Left ventricle myocardium inferior (tissue), 1 donor: ENCODE data around the gene EEF1AKMT4. TPM values are rescaled to one million over a fixed set of nuclear protein-coding genes. Genes with fewer than 3 reads are reported as not detected.
A peak's percentile ranks its signal among the peaks of the same experiment; 100 is the strongest.

Source experiments
- DNase-seq: peaks from one replicate; pipeline ENCODE4 v3.0.0-alpha.2; 2020
- H3K27ac ChIP-seq: fragments of 200-600 bp; replicated peaks from 2 replicates; pipeline ENCODE4 v1.8.0; 2021
- H3K27me3 ChIP-seq: fragments of 200-600 bp; 2 replicates; pipeline ENCODE4 v1.8.0; 2021; ENCODE audit warnings: low read depth
- H3K36me3 ChIP-seq: fragments of 200-600 bp; 2 replicates; pipeline ENCODE4 v1.8.0; 2021
- H3K4me1 ChIP-seq: fragments of 200-600 bp; 2 replicates; pipeline ENCODE4 v1.8.0; 2021
- H3K4me3 ChIP-seq: fragments of 200-600 bp; 2 replicates; pipeline ENCODE4 v1.8.0; 2021; ENCODE audit warnings: mild to moderate bottlenecking, moderate library complexity
- H3K9me3 ChIP-seq: fragments of 200-600 bp; replicated peaks from 2 replicates; pipeline ENCODE4 v1.8.0; 2021
- intact Hi-C: fragments of 100-400 bp; cut with micrococcal nuclease; formaldehyde crosslinking; loops from one replicate; pipeline ENCODE4 v1.11.0; 2022
- total RNA-seq: library from RNA; stranded (reverse); fragmentation: NEBNext Ultra II Directional; extraction: Animal tissue kit (Norgen Biotek cat#: 25700); gene quantifications from one replicate; pipeline ENCODE4 v1.2.1, GENCODE V29; 2021
- TF ChIP-seq, protein P1 (sequence below): fragments of 200-600 bp; IDR thresholded peaks from 2 replicates; pipeline ENCODE4 v1.8.0; 2021; ENCODE audit warnings: antibody characterized with exemption, mild to moderate bottlenecking, borderline replicate concordance
- donor health status: DM: no; HTN: yes; CAD: no; lungs with severe emphysema.

The EEF1AKMT4 gene
- total RNA-seq, 1 donor from 2014 or later: 1.6 TPM

DNA sequence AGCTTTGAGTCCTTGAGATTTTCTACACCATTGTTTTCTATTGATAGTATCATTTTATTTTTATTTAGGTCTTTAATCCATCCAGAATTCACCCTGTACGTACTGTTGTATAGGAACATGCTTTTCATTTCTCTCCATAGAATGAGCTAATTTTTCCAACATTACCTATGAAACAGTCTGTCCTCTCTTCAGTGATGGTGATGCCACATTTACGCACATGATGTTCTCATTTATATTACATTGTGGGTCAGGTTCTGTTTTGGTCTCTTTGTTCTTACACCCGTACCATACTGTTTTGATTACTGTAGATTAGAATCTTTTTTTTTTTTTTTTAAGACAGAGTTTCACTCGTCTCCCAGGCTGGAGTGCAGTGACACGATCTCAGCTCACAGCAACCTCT is 37.8 kb upstream of the EEF1AKMT4 start:
- Histone ChIP-seq H3K4me1 (no peaks in the 10 kb centered on the region), H3K36me3 (no peaks in the 10 kb centered on the region), H3K27me3 (peaks cover 11% of the 10 kb centered on the region), H3K9me3 (no peaks in the 10 kb centered on the region), H3K27ac (no peak overlapping the region), H3K4me3 (no peak overlapping the region)
- TF ChIP-seq, protein P1, sequence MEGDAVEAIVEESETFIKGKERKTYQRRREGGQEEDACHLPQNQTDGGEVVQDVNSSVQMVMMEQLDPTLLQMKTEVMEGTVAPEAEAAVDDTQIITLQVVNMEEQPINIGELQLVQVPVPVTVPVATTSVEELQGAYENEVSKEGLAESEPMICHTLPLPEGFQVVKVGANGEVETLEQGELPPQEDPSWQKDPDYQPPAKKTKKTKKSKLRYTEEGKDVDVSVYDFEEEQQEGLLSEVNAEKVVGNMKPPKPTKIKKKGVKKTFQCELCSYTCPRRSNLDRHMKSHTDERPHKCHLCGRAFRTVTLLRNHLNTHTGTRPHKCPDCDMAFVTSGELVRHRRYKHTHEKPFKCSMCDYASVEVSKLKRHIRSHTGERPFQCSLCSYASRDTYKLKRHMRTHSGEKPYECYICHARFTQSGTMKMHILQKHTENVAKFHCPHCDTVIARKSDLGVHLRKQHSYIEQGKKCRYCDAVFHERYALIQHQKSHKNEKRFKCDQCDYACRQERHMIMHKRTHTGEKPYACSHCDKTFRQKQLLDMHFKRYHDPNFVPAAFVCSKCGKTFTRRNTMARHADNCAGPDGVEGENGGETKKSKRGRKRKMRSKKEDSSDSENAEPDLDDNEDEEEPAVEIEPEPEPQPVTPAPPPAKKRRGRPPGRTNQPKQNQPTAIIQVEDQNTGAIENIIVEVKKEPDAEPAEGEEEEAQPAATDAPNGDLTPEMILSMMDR: no peak
- no peak for DNase-seq
- intact Hi-C loops: no loop called here

DNA sequence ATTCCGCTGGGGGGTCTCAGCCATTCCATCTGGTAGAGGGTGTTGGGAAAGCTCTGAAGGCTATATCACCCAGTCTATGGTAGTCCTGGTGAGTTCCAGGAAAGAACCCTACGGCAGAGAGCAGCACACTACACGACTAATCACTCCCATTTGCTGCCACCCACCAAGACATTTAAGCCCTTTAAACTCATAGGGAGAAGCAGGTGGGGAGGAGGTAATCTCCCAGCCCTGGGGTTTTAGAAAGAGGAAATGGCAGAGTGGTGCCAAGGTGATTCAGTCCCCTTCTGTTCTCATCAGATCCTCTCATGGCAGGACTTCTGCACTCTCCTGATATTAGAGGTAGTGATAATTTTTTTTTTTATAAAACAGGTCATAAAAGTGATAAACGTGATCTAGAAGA is 30.7 kb upstream of the EEF1AKMT4 start:
- no peak for DNase-seq
- peaks cover 44% of the 10 kb centered on the region for H3K27me3 ChIP-seq
- intact Hi-C loops: no loop called here
- no peak overlapping the region for H3K4me3 ChIP-seq
- no peaks in the 10 kb centered on the region for H3K9me3 ChIP-seq
- no peak overlapping the region for H3K27ac ChIP-seq
- no peaks in the 10 kb centered on the region for H3K4me1 ChIP-seq
- TF ChIP-seq, protein P1: no peak
- no peaks in the 10 kb centered on the region for H3K36me3 ChIP-seq

DNA sequence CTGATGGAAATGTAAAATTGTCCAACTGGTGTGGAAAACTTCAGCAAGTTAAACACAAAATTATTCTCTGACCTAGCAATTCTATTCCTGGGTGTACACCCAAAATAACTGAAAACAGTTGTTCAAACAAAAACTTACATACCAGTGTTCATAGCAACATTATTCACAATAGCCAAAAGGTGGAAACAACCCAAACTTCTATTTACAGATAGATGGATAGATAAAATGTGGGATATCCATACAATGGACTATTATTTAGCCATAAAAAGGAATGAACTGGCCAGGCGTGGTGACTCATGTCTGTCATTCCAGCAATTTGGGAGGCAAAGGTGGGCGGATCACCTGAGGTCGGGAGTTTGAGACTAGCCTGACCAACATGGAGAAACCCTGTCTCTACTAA is 27.0 kb upstream of the EEF1AKMT4 start:
- peaks cover 78% of the 10 kb centered on the region for H3K27me3 ChIP-seq
- H3K27ac ChIP-seq: no peak overlapping the region
- no peaks in the 10 kb centered on the region for H3K9me3 ChIP-seq
- H3K36me3 ChIP-seq: no peaks in the 10 kb centered on the region
- H3K4me3 ChIP-seq: no peak overlapping the region
- intact Hi-C loops: no loop called here
- TF ChIP-seq, protein P1: no peak
- DNase-seq: no peak
- H3K4me1 ChIP-seq: no peaks in the 10 kb centered on the region

DNA sequence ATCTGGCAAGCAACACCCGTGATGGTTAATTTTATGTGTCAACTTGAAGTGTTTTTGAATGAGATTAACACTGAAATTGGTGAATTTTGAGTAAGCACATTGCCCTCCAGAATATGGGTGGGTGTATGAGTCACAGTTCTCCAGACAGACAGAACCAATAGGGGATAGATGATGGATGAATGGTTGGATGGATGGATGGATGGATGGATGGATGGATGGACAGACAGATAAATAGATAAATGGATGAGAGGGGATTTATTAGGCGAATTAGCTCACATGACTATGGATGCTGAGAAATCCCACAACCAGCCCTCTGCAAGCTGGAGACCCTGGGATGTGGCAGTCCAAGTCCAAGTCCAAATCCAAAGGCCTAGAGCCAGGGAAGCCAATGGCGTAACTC is 25.5 kb upstream of the EEF1AKMT4 start:
- Histone ChIP-seq H3K27ac (no peak overlapping the region), H3K4me3 (no peak overlapping the region), H3K4me1 (peaks cover 2% of the 10 kb centered on the region), H3K36me3 (no peaks in the 10 kb centered on the region), H3K27me3 (peaks cover 82% of the 10 kb centered on the region), H3K9me3 (no peaks in the 10 kb centered on the region)
- TF ChIP-seq, protein P1: no peak
- no peak for DNase-seq
- intact Hi-C loops: no loop called here

GRCh38 chr3:184227481-184227935 is 22.0 kb upstream of the EEF1AKMT4 start:
- H3K27me3 ChIP-seq: peaks cover 91% of the 10 kb centered on the region
- no peak for DNase-seq
- no peak overlapping the region for H3K4me3 ChIP-seq
- no peaks in the 10 kb centered on the region for H3K9me3 ChIP-seq
- peaks cover 23% of the 10 kb centered on the region for H3K4me1 ChIP-seq
- no peaks in the 10 kb centered on the region for H3K36me3 ChIP-seq
- intact Hi-C loops: no loop called here
- no peak overlapping the region for H3K27ac ChIP-seq
- TF ChIP-seq, protein P1: peak; percentile 80
